Measurements from ENCODE around the gene KLHL2.

DNA sequence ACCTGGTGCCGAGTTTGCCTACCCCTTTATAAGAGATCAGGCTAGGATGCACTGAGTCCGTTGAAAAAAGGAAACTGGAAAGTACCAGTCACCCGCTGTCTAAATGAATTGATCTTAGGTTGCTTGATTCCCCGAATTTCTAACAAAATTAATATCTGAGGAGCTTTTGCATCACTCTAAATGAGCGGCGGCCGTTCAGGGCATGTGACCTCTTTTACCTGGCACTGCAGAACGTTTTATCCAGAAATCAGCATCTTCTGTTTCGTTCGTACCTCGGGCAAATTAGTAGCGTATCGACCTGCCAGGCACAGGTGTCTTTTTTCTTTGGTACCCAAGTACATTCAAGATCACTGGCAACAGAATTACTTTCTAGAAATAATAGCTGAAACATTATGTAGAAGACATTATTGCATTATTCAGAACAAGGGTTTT lies 876 bp downstream of the KLHL2 start:
- no peak for TF ChIP-seq CTCF (IDR thresholded peaks at IDR 0.05 in 4 of 5, conservative IDR thresholded peaks at IDR 0.05 in 1 of 5)
- TF ChIP-seq POLR2A (IDR thresholded peaks at IDR 0.05): no peak
